Stimulated activated effector memory CD8-positive, alpha-beta T cell treated with anti-CD3 and anti-CD28 coated beads, Interleukin-12 subunit alpha, Interleukin-12 subunit beta, amount 100 ng/mL, for 72 hours (primary cell): ENCODE results near the gene ALKBH4.
A peak's percentile ranks its signal among the peaks of the same experiment; 100 is the strongest.

ENCODE experiments used
- ATAC-seq: fragments of 150-1000 bp; cut with Tn5 transposase; 2 replicates; pipeline ENCODE4 v1.10.0; 2021
- DNase-seq, 2 donors: peaks; one replicate each; pipeline ENCODE4 v3.0.0; 2021 to 2022; ENCODE audit warnings: low spot score in 2 of 2
- H3K27ac Mint-ChIP-seq: one replicate; pipeline ENCODE4 v1.8.0; 2022; ENCODE audit warnings: mild to moderate bottlenecking, mixed read lengths
- H3K36me3 Mint-ChIP-seq: one replicate; pipeline ENCODE4 v1.8.0; 2022; ENCODE audit warnings: mild to moderate bottlenecking, mixed read lengths
- H3K4me1 Mint-ChIP-seq: one replicate; pipeline ENCODE4 v1.8.0; 2022; ENCODE audit warnings: mixed read lengths
- H3K4me3 Mint-ChIP-seq: one replicate; pipeline ENCODE4 v1.8.0; 2022; ENCODE audit warnings: mild to moderate bottlenecking, mixed read lengths
- H3K9me3 Mint-ChIP-seq: one replicate; pipeline ENCODE4 v1.8.0; 2022; ENCODE audit warnings: mixed read lengths

ALKBH4 gene

GRCh38 chr7:102450242-102450641 is 14.4 kb downstream of the ALKBH4 start:
- peak overlapping the region; percentile 21 for H3K27ac Mint-ChIP-seq
- DNase-seq (no peak), ATAC-seq (peak; percentile 79)
- H3K9me3 Mint-ChIP-seq: no peaks in the 10 kb centered on the region
- peaks cover 32% of the 10 kb centered on the region for H3K36me3 Mint-ChIP-seq
- no peak overlapping the region for H3K4me3 Mint-ChIP-seq
- no peaks in the 10 kb centered on the region for H3K4me1 Mint-ChIP-seq

GRCh38 chr7:102449136-102449535 is 15.5 kb downstream of the ALKBH4 start:
- no peak overlapping the region for H3K4me3 Mint-ChIP-seq
- H3K36me3 Mint-ChIP-seq: peaks cover 39% of the 10 kb centered on the region
- DNase-seq (no peak), ATAC-seq (no peak)
- H3K27ac Mint-ChIP-seq: no peak overlapping the region
- H3K4me1 Mint-ChIP-seq: no peaks in the 10 kb centered on the region
- no peaks in the 10 kb centered on the region for H3K9me3 Mint-ChIP-seq

DNA sequence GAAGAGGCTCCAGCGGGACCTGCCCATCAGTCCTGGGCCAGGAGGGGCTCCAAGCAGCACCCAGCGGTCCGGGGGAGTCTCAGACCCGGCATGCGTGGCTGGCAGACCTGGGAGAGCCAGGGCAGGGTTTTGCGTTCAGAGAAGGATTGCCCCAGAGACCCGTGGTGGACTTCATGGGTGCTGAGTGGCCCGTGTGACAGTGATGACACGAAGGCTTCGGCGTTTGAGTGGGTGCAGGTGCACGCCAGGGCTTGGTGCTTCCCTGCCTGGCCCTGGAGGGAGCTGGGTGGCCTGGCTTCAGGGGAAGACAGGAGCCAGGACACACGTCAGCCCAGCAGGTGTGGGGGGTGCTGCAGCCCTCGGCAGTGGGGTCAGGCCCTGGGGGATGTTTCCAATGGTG is 17.4 kb downstream of the ALKBH4 start:
- H3K4me3 Mint-ChIP-seq: no peak overlapping the region
- DNase-seq (no peak), ATAC-seq (no peak)
- H3K27ac Mint-ChIP-seq: no peak overlapping the region
- no peaks in the 10 kb centered on the region for H3K9me3 Mint-ChIP-seq
- no peaks in the 10 kb centered on the region for H3K4me1 Mint-ChIP-seq
- peaks cover 54% of the 10 kb centered on the region for H3K36me3 Mint-ChIP-seq

- DNase-seq (no peak), ATAC-seq (no peak)
- peak overlapping the region; percentile 67 for H3K27ac Mint-ChIP-seq
- H3K4me3 Mint-ChIP-seq: no peak overlapping the region
- peaks cover 62% of the 10 kb centered on the region for H3K36me3 Mint-ChIP-seq
- H3K4me1 Mint-ChIP-seq: no peaks in the 10 kb centered on the region
- H3K9me3 Mint-ChIP-seq: no peaks in the 10 kb centered on the region
Observed at GRCh38 chr7:102446387-102447156, 18.1 kb downstream of the ALKBH4 start.

GRCh38 chr7:102445674-102446071 is 19.0 kb downstream of the ALKBH4 start:
- H3K27ac Mint-ChIP-seq: peak overlapping the region; percentile 67
- no peak for ATAC-seq
- DNase-seq: no peak
- H3K36me3 Mint-ChIP-seq: peaks cover 68% of the 10 kb centered on the region
- H3K4me3 Mint-ChIP-seq: no peak overlapping the region
- no peaks in the 10 kb centered on the region for H3K4me1 Mint-ChIP-seq
- no peaks in the 10 kb centered on the region for H3K9me3 Mint-ChIP-seq

- no peaks in the 10 kb centered on the region for H3K4me1 Mint-ChIP-seq
- peaks cover 74% of the 10 kb centered on the region for H3K36me3 Mint-ChIP-seq
- DNase-seq (no peak), ATAC-seq (no peak)
- no peak overlapping the region for H3K4me3 Mint-ChIP-seq
- H3K9me3 Mint-ChIP-seq: no peaks in the 10 kb centered on the region
- H3K27ac Mint-ChIP-seq: peak overlapping the region; percentile 67
Observed at GRCh38 chr7:102444961-102445673, 19.5 kb downstream of the ALKBH4 start.

- DNase-seq: no peak
- ATAC-seq: no peak
- H3K9me3 Mint-ChIP-seq: no peaks in the 10 kb centered on the region
- H3K27ac Mint-ChIP-seq: no peak overlapping the region
- H3K4me1 Mint-ChIP-seq: no peaks in the 10 kb centered on the region
- no peak overlapping the region for H3K4me3 Mint-ChIP-seq
- H3K36me3 Mint-ChIP-seq: peaks cover 82% of the 10 kb centered on the region
Observed at GRCh38 chr7:102439963-102440795, 24.5 kb downstream of the ALKBH4 start.

- no peaks in the 10 kb centered on the region for H3K9me3 Mint-ChIP-seq
- no peak for ATAC-seq
- no peak for DNase-seq
- H3K4me3 Mint-ChIP-seq: peak overlapping the region; percentile 90
- H3K36me3 Mint-ChIP-seq: peaks cover 72% of the 10 kb centered on the region
- H3K4me1 Mint-ChIP-seq: peaks cover 20% of the 10 kb centered on the region
- no peak overlapping the region for H3K27ac Mint-ChIP-seq
Observed at GRCh38 chr7:102436118-102436517, 28.5 kb downstream of the ALKBH4 start.

- peak overlapping the region; percentile 95 for H3K27ac Mint-ChIP-seq
- peaks cover 39% of the 10 kb centered on the region for H3K4me1 Mint-ChIP-seq
- peaks cover 56% of the 10 kb centered on the region for H3K36me3 Mint-ChIP-seq
- DNase-seq: peak in 1 of 2 donors; percentile 62
- peak; percentile 22 for ATAC-seq
- peak overlapping the region; percentile 90 for H3K4me3 Mint-ChIP-seq
- H3K9me3 Mint-ChIP-seq: no peaks in the 10 kb centered on the region
Observed at GRCh38 chr7:102434039-102434486, 30.6 kb downstream of the ALKBH4 start.

DNA sequence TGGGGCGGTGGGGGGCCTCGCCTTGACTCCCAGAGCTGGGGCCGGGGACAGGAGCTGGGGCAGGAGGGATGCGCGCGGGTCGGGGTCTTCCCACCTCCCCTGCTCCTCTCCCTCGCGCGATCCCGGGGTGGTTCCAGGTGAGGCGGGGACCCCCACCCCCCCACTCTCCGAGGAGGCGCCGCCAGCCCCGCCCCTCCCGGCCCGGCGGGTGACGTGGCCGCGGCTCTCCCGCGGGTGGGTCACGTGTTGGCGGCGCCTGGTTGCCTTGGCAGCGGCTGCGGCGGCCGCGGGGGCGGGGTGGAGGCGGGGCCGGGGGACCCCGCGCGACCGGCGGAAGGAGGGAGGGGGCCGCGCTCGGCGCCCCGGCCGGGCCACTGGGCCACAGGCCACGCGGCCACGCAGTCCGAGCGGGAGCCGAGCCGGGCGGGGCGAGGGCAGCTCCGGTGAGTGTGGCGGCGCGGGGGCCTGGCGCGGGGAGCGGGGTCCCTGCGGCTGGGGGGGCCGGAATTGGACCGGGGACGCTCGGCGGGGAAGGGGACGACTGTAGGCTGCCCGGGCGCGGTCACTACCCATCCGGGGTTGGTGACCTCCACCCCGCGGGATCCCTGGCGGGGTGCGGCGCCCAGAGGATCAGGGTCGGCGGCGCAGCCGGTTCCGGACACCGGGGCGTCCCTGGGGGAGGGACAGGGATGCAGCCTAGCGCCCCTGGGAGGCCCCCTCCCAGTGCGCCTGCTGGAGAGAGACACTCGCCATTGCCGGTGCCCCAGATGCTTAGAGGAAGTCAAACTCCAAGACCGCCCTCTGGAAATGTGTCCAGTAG is 31.2 kb downstream of the ALKBH4 start, which contains the start of gene ORAI2:
ORAI2 (plus strand) TSS at position 357 of the 820 bp plus-strand sequence. CDS start 5,382 bp downstream, outside the sequence.
- Mint-ChIP-seq H3K4me1 (peaks cover 41% of the 10 kb centered on the region), H3K9me3 (no peaks in the 10 kb centered on the region), H3K27ac (peak within 1 kb of the TSS; percentile 95), H3K36me3 (peaks cover 51% of the 10 kb centered on the region), H3K4me3 (peak within 1 kb of the TSS; percentile 90)
- ATAC-seq: peak; percentile 79
- peak; percentile 79 to 89 for DNase-seq

DNA sequence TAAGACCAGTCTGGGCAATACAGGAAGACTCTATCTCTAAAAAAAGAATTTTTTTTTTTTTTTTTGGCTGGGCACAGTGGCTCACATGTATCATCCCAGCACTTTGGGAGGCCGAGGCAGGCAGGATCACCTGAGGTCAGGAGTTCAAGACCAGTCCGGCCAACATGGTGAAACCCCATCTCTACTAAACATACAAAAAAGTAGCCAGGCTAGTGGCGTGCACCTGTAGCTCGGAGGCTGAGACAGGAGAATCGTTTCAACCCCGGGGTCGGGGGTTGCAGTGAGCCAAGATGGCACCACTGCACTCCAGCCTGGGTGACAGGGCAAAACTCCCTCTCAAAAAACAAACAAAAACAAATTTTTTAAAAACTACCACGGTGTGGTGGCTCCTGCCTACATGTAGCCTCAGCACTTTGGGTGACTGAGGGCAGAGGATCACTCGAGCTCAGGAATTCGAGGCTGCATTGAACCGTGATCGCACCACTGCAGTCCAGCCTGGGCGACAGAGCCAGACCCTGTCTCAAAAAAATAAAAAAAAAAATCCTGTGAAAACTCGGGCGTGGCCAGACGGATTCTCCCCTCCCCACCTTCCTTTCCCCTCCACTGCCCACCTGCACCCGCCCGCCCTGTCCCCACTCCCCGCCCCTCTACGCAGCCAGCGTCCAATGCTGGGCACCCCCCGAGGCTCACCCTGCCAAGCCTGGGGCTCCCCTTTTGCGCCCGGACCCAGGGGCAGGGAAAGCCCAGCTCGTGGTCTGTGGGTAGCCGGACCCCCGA is 32.0 kb downstream of the ALKBH4 start:
- DNase-seq: no peak
- Mint-ChIP-seq H3K27ac (peak overlapping the region; percentile 50), H3K4me1 (peaks cover 41% of the 10 kb centered on the region), H3K36me3 (peaks cover 49% of the 10 kb centered on the region), H3K4me3 (peak overlapping the region; percentile 59), H3K9me3 (no peaks in the 10 kb centered on the region)
- peak; percentile 38 for ATAC-seq

DNA sequence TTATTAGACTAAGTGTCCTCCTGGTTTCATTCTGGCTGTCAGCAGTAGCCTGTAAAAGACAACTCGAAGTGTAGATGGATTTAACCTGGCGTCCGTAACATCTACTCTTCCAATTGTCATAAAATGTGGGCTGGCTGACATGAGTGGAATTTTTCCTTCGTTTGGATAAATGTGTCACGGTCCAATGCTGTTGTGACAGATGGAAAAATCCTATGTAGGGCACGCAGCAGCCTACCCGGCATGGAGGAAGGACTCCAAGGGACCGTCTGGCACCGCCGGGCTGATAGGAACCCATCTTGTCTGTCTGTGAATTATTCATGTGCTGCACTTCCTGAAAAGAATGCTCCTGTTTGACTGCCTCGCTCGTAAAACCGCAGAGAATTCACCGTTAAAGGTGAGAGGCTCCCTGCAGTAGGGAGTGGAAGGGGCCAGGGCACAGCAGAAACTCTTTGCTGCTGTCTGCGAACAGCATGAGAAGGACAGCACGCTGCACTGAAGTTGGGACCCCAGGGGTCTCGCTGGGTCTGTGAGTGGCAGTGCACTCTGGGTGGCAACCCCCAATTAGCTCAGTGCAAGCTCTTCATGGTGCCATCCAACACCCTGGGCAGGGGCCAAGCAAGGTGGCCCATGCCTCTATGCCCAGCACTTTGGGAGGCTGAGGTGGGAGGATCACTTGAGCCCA is 32.9 kb downstream of the ALKBH4 start:
- DNase-seq (peak in 1 of 2 donors; percentile 71), ATAC-seq (peak; percentile 33)
- Mint-ChIP-seq H3K4me3 (peak overlapping the region; percentile 59), H3K36me3 (peaks cover 52% of the 10 kb centered on the region), H3K9me3 (no peaks in the 10 kb centered on the region), H3K27ac (peak overlapping the region; percentile 100), H3K4me1 (peaks cover 48% of the 10 kb centered on the region)

DNA sequence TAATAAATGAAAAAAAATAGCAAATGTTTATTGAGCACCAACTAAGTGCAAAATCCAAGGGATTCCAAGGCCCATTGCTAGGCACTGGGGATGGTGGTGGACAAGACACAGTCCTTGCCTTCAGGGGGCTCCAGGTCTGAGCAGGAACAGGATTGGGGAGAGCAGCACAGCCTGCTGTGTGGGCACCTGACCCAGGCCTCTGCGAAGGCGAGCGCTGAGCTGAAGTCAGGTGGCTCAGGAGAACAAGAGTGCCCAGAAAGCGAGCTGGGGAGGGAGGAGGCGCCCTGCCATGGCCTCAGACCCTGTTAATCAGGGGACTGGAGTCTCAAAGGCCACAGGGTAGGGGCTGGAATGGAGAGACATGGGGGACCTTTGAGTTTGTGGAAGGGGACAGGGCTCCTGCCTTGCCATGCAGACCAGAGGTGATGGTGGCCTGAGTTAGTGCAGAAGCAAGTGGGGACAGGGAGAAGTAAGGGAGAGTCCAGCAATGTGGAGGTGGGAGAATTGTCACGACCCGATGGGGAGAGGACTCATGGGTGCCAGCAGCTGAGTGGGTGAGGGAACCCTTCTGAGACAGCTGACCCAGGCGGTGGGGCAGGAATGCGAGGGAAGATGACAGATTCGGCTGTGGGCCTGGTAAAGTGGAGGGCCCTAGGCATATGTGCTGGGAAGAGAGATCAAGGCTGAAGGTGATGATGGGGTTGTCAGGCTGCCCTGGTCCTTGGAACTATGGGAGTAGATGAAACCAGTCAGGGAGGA is 35.3 kb downstream of the ALKBH4 start:
- ATAC-seq (no peak), DNase-seq (no peak)
- Mint-ChIP-seq H3K4me3 (peak overlapping the region; percentile 32), H3K9me3 (no peaks in the 10 kb centered on the region), H3K4me1 (peaks cover 64% of the 10 kb centered on the region), H3K36me3 (peaks cover 55% of the 10 kb centered on the region), H3K27ac (peak overlapping the region; percentile 100)
